SU-DHL-6 (cell line): ENCODE measurements around the gene CSPG4.

Experiments used
- H2AFZ ChIP-seq: fragments of 200-600 bp; sonication (generic); 2 replicates; pipeline ENCODE4 v1.6.1; 2014; ENCODE audit warnings: low read depth, mild to moderate bottlenecking, moderate library complexity, mixed read lengths, antibody characterized with exemption, low read length; ENCODE audit not compliant: severe bottlenecking
- H3F3A ChIP-seq: fragments of 200-600 bp; shearing (Covaris generic); 2 replicates; pipeline ENCODE4 v1.6.0; 2016; ENCODE audit warnings: antibody characterized with exemption, mild to moderate bottlenecking; ENCODE audit not compliant: insufficient read depth
- H3K27ac ChIP-seq: fragments of 200-600 bp; sonication (generic); 2 replicates; pipeline ENCODE4 v1.5.1; 2016; ENCODE audit warnings: low read depth, mild to moderate bottlenecking, low read length, moderate library complexity, mixed read lengths
- H3K27me3 ChIP-seq: fragments of 200-600 bp; sonication (generic), shearing (Covaris generic); 2 replicates; pipeline ENCODE4 v1.6.0; 2014; ENCODE audit warnings: mild to moderate bottlenecking, low read length
- H3K36me3 ChIP-seq: fragments of 200-600 bp; sonication (generic); 2 replicates; pipeline ENCODE4 v1.6.1; 2014; ENCODE audit warnings: mild to moderate bottlenecking, low read length, mixed read lengths
- H3K4me2 ChIP-seq: fragments of 300-600, 200-600 bp; shearing (Covaris generic), sonication (generic); 2 replicates; pipeline ENCODE4 v1.6.0; 2014; ENCODE audit warnings: low read length, low read depth, mild to moderate bottlenecking; ENCODE audit not compliant: poor library complexity, severe bottlenecking
- H3K4me3 ChIP-seq: fragments of 200-600 bp; sonication (generic); 2 replicates; pipeline ENCODE4 v1.5.1; 2014; ENCODE audit warnings: antibody characterized with exemption, low read length, mild to moderate bottlenecking, mixed read lengths; ENCODE audit not compliant: insufficient read depth, poor library complexity, severe bottlenecking
- H3K79me2 ChIP-seq: fragments of 200-600 bp; sonication (generic); 2 replicates; pipeline ENCODE4 v1.6.1; 2014; ENCODE audit warnings: mild to moderate bottlenecking, low read length, moderate library complexity; ENCODE audit not compliant: insufficient read depth
- H3K9ac ChIP-seq: fragments of 200-600 bp; sonication (generic); 2 replicates; pipeline ENCODE4 v1.7.0; 2014; ENCODE audit warnings: mild to moderate bottlenecking, low read length
- H3K9me2 ChIP-seq: fragments of 200-600 bp; sonication (generic); replicated peaks from 2 replicates; pipeline ENCODE4 v1.6.1; 2014; ENCODE audit warnings: low read length; ENCODE audit not compliant: insufficient read depth
- H3K9me3 ChIP-seq: fragments of 200-600 bp; sonication (generic); 2 replicates; pipeline ENCODE4 v1.6.1; 2014; ENCODE audit warnings: low read length, mixed read lengths; ENCODE audit not compliant: insufficient read depth
- H4K20me1 ChIP-seq: fragments of 200-600 bp; sonication (generic); 2 replicates; pipeline ENCODE4 v1.6.1; 2014; ENCODE audit warnings: low read depth, mild to moderate bottlenecking, antibody characterized with exemption, low read length, moderate library complexity, mixed read lengths
- CTCF ChIP-seq: fragments of 200-600 bp; sonication (generic); IDR thresholded peaks from one replicate; pipeline ENCODE4 v1.5.1; 2017; ENCODE audit warnings: antibody characterized with exemption, mild to moderate bottlenecking, low read length, moderate library complexity; ENCODE audit not compliant: insufficient read depth, poor library complexity, severe bottlenecking
- EZH2phosphoT487 ChIP-seq: fragments of 200-600 bp; sonication (generic), shearing (Covaris generic); conservative IDR thresholded peaks from 2 replicates; pipeline ENCODE4 v1.6.1; 2018; ENCODE audit warnings: mild to moderate bottlenecking, antibody characterized with exemption, low read length, moderate library complexity, mixed read lengths

The CSPG4 gene

DNA sequence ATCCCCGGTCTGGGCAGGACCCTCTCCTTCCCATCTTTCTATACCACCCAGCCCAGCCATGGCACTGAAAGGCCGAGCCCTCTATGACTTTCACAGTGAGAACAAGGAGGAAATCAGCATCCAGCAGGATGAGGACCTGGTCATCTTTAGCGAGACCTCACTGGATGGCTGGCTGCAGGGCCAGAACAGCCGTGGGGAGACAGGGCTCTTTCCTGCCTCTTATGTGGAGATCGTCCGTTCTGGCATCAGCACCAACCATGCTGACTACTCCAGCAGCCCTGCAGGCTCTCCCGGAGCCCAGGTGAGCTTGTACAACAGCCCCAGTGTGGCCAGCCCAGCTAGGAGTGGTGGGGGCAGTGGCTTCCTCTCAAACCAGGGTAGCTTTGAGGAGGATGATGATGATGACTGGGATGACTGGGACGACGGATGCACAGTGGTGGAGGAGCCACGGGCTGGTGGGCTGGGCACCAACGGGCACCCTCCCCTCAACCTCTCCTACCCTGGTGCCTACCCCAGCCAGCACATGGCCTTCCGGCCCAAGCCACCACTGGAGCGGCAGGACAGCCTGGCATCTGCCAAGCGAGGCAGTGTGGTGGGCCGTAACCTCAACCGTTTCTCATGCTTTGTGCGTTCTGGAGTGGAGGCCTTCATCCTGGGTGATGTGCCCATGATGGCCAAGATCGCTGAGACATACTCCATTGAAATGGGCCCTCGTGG, 63.4 kb downstream of the CSPG4 start:
- Histone ChIP-seq H3K4me3 (no peak overlapping the region), H3K9me3 (no peaks in the 10 kb centered on the region), H2AFZ (no peak overlapping the region), H3K79me2 (no peaks in the 10 kb centered on the region), H3F3A (0 out of 2 replicates have a peak, but pooled peaks cover 5% of the 10 kb centered on the region), H3K4me2 (no peak overlapping the region), H3K27me3 (no peaks in the 10 kb centered on the region; the same call in 1 of the 2 replicates), H3K27ac (no peak overlapping the region), H4K20me1 (no peaks in the 10 kb centered on the region), H3K9ac (no peak overlapping the region), H3K9me2 (no peaks in the 10 kb centered on the region), H3K36me3 (no peaks in the 10 kb centered on the region)
- no peak for TF ChIP-seq EZH2phosphoT487
- no peak for TF ChIP-seq CTCF

DNA sequence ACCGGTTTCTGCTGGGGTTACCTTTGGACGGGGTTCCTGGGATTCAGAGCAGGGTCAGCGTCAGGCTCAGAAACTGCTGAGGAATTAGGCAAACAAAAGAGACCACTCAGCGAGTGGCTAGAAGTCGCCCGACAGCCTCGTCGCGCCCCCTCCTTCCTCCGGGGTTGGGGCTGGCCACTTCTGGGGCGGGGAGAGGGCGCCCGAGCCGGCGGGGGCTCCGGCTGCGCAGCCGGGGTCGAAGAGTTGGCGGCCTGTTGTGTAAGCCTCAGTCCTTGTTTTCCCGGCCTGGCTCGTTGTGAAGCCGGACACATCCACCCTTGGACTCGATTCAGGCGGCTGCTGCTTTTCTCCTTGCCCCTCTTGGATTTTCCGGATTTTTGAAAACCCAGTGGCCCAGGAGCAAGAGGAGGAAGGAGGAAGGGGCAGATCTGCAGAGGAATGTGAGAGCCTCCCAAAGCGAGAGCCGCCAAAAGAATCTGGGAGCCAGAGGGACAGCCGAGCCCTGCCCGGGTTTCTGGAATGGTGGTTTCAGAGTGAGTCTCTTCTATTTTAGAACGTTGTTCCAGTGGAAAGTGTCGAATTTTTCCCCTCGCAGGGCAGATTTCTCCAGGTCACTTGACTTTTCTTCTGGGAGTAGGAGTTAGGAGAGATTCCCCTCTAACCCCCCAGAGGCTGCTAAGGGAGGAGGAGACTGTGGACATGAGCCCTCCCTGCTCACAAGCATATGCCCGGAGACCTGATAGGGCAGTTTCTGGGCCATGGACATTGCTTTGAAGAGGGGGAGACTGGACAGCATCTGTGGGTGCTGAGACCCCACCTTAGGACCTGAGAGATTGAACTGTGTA, 64.3 kb downstream of the CSPG4 start:
- Histone ChIP-seq H3K9me3 (no peaks in the 10 kb centered on the region), H3K4me2 (peak overlapping the region; percentile 74), H3K9ac (peak overlapping the region; percentile 54), H3K27me3 (no peaks in the 10 kb centered on the region; the same call in 1 of the 2 replicates), H3F3A (0 out of 2 replicates have a peak, but pooled peaks cover 5% of the 10 kb centered on the region), H2AFZ (peak overlapping the region; percentile 90), H3K9me2 (no peaks in the 10 kb centered on the region), H3K4me3 (peak overlapping the region; percentile 62), H3K36me3 (no peaks in the 10 kb centered on the region), H4K20me1 (no peaks in the 10 kb centered on the region), H3K27ac (no peak overlapping the region), H3K79me2 (no peaks in the 10 kb centered on the region)
- TF ChIP-seq CTCF = no peak
- TF ChIP-seq EZH2phosphoT487 = no peak

DNA sequence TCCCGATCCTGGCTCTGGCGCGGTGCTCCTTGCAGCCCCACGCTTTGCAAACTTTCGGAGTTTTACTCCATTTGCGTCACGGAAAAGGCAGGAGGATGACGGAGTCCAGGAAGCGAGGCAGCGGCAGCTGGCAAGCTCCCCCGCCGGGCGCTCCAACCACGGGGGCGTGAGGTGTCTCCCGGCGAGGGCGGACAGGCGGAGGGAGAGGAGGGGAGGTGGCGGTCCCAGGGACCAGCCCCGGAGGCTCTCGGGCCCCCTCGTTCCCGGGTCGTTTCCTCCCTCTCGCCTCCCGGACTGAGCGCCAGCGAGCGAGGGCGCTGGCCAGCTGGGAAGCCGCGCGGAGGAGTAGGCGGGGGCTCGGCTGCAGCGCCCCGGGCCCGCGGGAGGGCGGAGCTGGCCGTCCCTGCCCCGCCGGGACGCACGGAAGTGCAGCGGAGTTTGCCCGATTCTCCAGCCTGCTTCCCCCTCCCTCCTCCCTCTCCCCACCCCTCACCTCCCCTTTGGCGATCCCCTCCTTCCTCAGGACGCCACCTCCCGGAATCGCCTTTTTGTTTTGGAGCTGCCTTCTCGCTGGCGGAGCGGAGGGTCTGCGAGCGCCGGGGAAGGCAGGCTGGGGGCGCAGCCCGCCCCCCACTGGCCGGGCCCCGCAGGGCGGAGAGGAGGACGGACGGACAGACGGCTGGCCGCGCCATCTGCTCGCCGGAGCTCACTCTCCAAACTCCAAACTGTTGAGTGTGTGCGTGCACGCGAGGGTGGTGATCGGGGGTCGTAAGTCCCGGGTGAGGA, 65.1 kb downstream of the CSPG4 start, which contains the start of gene SNX33:
Gene SNX33, plus strand, starts transcription at position 543 of the 786 bp plus-strand sequence. CDS start 1,191 bp downstream, outside the sequence.
- no peak for TF ChIP-seq EZH2phosphoT487
- peak; percentile 47 for TF ChIP-seq CTCF
- no peaks in the 10 kb centered on the region for H3K36me3 ChIP-seq
- no peaks in the 10 kb centered on the region for H3K79me2 ChIP-seq
- peak within 1 kb of the TSS; percentile 54 for H3K9ac ChIP-seq
- no peaks in the 10 kb centered on the region for H3K9me2 ChIP-seq
- no peaks in the 10 kb centered on the region; the same call in 1 of the 2 replicates for H3K27me3 ChIP-seq
- H2AFZ ChIP-seq = peak within 1 kb of the TSS; percentile 90
- peak within 1 kb of the TSS; percentile 62 for H3K4me3 ChIP-seq
- H3K9me3 ChIP-seq = no peaks in the 10 kb centered on the region
- H3K4me2 ChIP-seq = peak within 1 kb of the TSS; percentile 74
- H3F3A ChIP-seq = 0 out of 2 replicates have a peak, but pooled peaks cover 5% of the 10 kb centered on the region
- H3K27ac ChIP-seq = no peak within 1 kb of the TSS
- H4K20me1 ChIP-seq = no peaks in the 10 kb centered on the region
